ENCODE measurements around the gene ZMAT5.

Gene ZMAT5

DNA sequence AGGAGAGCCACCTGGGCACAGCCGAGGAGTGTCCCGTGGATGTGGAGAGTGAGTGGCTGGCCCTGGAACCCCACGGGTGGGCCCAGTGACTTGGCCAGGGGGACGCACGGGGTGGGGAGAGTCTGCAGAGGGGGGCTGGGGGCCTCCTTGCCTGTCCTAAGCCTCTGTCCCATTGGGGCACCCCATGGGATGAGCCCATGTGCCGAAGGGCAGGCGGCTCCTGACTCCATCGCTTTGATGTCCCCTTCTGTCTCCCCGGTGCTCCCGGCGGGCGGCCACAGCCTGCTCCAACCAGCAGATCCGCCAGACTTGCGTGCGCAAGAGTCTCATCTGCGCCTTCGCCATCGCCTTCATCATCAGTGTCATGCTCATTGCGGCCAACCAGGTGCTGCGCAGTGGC, 37.6 kb downstream of the ZMAT5 start:
- no peak for DNase-seq (ENCODE audit: low spot score)

DNA sequence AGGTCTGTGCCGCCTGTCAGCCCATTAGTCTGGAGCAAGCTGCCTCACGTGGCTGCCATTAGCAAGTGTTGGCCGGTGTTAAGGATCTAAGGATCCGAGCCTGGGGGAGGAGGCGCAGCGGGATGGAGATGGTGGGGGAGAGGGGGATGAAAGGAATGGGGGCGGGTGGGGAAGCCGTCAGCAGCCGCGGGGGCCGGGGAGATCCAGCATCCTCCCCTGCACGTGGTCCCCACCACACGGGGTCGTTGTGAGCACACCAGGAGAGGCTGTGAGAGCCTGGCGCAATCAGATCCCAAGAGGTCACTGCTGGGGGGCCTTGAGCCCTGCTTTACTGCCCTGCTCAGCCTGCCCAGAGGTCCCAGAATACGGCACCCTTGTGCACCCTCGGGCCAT, 39.7 kb downstream of the ZMAT5 start:
- DNase-seq (ENCODE audit: low spot score): peak; percentile 85

DNA sequence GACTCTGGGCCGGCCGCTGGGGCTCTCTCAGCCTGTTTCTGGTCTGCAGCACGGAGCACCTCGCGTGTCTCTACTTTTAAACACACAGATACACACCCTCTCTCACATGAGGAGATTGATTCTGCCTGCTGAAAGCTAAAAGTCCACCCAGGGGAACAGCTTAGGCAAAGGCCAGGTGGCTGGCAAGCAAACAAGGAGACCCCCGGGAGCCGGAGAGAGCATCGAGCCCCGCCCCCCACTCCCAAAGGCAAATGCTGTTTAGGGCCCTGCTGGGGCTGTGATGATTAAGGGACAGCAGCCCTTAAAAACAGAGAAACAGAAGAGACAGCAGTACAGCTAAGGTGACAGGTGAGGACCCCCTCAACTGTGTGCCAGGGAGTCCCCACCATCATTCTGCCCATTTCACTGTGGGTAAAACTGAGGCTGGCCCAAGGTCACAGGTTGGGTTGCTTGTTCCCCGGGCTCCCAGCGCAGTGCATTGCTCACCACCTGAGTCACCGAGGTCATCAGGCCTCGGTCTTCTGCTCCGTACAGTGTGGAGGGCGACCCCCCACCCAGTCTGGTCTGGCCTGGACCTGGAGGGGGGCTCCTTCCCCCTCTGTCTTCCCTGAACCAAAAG, 40.2 kb downstream of the ZMAT5 start:
- peak; percentile 64 for DNase-seq (ENCODE audit: low spot score)

DNA sequence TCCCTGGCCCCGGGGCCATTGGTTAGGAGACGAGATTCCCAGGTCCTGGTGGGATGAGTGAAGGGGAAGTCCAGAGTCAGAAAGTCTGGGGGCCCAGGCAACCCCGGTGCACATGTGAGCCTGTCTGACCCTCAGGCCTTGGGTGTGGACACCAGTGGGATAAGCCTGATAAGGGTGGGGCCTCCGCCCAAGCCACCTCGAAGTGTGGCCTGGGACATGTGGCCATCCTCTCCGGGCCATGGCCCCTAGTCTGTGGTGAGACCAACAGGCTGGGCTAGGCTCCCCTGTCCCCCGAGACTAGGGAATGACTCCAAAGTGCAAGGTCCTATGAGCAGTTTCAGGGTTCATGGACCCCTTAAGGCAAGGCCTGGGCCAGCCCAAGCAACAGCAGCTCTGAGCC, 40.7 kb downstream of the ZMAT5 start:
- no peak for DNase-seq (ENCODE audit: low spot score)

DNA sequence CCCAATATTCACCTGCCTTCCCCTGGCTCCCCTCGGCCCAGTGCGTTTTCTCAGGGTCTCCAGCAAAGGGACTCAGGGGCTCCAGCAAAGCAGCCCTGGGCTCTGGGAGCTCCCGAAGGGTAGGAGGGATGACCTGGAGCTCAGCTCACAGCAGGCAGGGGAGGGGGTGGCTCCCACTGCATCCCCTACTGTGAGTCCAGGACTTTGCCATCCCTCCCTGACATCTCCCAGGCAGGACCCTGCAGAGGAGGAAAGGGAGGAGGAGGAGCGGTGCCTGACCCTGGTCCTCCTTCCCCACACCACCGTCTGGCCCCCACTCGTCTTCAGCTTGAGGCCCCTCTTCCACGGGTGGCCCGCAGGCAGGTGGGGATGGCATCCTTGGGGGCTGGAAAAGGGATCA, 42.0 kb downstream of the ZMAT5 start:
- no peak for DNase-seq (ENCODE audit: low spot score)

DNA sequence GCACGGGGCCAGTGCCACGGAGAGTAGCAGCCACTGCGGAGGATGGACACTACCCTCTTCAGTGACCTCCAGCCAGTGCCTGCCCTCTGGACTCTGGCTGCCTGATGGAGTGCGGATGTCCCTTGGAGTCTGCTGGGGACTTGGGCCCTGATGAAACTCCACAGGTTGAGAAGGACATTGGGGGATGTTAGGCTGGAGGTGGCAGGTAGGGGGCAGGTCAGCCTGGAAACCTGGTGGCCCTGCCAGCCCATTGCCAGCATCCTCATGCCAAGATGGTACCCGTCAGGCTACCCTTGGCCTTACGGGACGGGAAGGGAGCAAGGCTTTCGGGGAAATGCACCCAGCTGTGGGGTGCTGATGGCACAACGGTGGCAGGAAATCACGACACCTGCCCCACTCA, 43.0 kb downstream of the ZMAT5 start:
- DNase-seq (ENCODE audit: low spot score): no peak

DNA sequence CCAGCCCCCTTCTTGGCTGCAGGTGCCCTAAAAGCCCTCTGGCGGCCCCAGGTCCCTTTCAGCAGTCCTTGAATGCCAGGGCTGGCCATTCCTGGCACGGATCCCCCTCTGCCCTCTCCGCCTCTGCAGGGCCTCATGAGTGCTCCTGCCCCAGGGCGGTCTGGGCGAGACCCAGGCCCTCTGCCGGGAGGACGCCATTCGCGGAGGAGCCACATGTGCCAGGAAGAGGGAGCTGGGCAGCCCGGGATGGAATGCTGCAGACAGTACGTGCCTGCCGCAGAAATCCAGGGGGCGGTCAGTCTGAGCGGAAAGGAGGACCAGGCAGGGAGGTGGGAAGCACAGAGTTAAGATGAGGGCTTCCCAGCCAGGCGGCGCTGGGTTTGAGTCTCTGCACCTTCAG, 44.2 kb downstream of the ZMAT5 start:
- DNase-seq (ENCODE audit: low spot score): no peak

DNA sequence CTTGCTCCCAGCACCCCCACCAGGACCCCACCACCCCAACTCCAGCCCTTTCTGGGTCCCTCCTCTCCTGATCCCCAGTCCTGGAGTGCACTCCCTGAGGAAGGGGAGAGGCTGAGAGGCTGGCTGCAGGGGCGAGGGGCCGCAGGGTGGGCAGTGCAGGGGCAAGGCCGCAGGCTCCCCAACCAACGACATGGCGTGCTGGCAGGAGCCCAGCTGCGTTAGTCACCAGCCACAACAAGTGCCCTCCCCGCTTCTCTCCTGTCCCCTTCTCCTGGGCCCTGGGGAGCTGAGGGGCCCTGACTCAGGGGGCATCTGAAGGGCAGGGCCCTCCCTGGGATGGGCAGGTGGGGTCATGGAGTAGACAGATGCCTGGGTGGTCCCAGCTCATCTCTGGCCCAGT, 44.7 kb downstream of the ZMAT5 start:
- DNase-seq (ENCODE audit: low spot score): no peak

DNA sequence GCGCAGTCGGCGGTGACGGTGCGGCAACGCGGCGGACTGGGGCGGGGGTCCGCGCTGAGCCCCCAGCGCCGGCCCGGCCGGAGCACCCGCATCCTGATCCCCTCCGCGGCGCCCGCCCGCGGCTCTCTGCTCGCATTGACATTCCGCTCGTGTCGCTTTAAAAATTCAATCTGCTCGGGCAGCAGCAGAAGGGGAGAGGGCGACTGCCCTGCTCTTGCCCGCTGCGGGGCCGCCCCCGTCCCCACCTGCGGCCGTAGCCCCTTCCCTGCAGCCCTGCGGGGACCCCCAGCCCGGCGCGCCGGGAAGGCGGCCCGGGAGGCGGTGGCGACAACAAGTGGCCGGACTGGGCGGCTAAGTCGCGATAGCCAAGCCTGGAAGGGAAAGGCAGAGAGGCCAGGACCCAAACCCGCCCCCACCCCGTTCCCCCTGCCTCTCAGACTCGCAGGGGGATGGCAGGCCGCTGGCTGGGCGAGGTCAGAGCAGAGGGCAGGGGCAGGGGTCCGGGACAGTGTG, 45.9 kb downstream of the ZMAT5 start:
- DNase-seq (ENCODE audit: low spot score): no peak

DNA sequence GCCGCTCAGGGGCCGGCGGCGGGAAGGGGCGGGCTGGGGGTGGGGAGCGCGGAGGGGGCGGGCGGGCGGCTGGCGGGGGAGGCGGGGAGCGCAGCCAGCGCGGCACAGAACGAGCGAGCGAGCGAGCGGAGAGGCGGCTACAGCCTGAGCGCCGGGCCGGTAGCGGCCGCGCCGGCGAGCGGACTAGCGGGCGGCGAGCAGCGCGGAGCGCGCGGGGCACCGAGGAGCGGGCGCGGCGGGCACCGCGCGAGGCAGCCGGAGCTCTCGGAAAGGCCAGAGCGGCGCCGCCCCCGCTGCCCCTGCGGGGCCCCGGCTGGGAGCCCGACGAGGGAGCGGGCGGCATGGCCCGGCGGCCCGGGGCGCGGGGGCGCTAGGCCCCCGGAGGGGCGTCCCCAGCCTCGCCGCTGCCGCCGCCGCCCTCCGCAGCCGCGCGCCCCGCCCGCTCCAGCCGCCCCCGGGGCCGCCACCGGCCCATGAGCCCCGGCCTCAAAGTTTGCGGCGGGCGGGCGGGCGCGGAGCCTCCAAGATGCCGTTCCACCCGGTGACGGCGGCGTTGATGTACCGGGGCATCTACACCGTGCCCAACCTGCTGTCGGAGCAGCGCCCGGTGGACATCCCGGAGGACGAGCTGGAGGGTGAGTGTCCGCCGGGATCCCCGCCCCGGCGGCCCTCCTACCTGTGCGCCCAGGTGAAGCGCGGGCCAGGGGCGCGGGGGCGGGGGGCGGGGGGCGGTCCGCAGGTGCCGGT, 46.7 kb downstream of the ZMAT5 start, which contains the start of gene CABP7:
CABP7 (plus strand) TSS at position 105 of the 747 bp plus-strand sequence; CDS start at position 527, 422 bp downstream.
- DNase-seq (ENCODE audit: low spot score): peak; percentile 82

DNA sequence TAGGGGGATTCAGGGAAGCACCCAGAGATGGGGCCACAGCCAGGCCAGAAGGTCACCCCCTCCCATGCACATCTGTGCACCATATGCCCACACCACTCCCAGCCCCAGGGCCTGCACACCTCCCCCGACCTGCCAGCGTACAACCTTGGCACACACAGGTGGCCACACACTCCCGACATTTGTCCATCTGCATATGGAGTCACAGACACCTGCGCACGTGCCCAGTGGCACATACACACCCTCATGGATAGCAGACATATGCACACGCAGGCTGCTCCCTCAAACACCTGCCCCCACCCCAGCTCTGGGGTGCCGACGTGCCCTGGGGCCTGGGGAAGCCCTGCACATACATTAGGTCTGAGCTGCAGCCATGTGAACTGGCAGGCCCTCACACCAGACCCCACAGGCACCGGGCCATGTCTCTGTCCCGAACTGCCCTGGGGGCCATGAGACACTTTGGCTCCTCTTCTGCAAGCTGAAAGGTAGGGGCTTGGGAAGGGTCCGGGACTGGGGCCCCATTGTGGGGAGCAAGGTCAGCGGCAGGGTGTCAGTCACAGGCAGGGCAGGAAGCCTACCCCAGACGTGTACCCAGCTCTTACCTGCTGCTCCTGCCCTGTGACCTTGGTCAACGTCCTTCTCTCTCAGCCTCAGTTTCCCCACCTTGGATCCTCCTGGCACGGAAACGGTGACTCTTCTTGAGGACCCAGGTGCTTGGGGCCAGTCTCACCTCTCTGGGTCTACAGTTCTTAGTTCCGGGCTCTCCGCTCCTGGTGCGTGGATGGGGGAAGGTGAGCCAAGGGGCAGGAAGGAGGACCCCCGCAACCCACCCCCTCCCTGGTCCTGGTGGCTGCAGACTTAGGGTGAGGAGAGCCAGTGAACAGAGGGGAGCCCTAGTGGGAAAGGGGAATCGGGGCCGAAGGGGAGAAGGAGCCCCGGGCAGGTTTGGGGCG, 47.6 kb downstream of the ZMAT5 start:
- DNase-seq (ENCODE audit: low spot score): no peak

DNA sequence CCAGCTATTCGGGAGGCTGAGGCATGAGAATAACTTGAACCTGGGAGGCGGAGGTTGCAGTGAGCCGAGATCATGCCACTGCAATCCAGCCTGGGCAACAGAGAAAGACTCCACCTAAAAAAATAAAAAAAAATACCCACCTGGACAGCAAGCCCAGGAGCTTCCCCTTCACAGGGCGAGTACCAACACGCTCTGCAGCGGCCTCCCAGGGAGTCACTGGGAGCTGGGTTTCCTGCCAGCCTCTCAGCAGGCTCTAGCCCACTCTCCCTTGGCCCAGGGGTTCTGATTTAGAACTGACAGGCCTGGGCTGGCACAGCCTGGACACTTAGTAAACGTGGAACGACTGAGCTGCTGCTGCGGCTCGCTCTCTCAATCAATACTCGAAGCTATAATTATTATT, 49.0 kb downstream of the ZMAT5 start:
- no peak for DNase-seq (ENCODE audit: low spot score)

DNA sequence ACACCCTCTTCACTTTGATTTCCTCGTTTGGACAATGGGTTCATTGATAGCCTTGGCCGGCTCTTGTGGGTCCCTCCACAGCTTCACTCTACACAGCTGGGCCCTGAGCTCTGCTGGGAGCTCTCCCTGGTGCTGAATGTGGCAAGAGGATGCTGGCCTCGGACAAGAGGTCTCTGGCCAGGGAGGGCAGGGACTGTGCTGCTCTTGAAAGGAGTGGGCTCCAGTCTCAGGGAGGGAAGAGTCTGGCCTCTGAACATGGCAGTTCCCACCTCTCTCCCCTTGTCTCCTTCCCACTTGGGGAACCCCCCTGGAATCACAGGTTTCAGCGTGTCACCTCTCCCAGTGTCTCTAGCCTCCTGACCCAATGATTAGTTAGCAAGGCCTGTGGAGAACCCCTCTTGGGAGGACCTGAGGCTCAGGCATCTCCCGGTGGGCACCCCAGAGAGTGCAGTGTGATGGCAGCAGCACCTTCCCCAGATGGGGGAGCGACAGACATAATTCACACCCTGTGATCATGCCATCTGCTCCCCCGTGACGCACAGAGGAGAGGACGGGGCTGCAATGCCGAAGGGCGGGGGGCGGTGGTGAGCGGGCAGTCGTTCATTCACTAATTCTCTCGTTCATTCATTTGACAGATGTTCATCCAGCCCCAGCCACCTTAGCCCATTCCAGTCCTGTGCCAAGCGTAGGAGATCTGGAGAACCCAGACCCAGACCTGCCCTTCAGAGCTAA, 49.8 kb downstream of the ZMAT5 start:
- DNase-seq (ENCODE audit: low spot score): no peak

DNA sequence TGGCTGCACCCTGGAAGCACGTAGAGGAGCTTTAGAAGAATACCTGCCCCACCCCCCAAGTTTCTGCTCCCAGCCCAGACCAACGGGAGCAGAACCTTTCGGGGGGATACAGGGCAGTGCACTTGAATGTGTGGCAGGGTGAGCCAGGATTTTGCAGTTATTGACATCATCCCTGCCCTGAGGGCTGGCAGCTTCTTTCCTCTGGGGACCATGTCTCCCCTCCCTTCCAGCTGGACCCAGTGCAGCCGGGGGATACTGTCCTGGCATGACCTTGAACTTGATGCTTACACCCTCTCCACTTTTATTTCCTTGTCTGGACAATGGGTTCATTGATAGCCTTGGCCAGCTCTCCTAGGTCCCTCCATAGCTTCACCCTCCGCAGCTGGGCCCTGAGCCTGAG, 51.1 kb downstream of the ZMAT5 start:
- DNase-seq (ENCODE audit: low spot score): no peak

DNA sequence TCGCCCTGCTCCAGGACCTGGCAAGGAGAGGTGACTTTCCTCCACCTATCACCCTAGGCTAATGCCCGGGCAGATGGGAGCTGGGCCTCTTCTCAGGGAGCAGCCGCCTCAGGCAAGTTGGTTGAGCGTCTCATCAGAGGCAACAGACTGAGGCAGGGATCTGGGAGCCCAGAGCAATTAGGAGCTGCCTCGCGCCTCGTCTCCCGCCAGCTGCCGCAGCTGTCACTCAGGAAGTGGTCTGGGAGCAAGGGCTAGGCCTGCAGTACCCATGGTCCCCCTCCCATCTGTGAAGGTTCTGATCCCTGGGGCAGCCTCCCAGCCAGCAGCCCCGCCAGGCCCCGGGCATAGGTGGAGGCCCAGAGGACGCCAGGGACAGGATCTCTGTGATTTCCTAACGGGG, 51.6 kb downstream of the ZMAT5 start:
- DNase-seq (ENCODE audit: low spot score): peak; percentile 66

DNA sequence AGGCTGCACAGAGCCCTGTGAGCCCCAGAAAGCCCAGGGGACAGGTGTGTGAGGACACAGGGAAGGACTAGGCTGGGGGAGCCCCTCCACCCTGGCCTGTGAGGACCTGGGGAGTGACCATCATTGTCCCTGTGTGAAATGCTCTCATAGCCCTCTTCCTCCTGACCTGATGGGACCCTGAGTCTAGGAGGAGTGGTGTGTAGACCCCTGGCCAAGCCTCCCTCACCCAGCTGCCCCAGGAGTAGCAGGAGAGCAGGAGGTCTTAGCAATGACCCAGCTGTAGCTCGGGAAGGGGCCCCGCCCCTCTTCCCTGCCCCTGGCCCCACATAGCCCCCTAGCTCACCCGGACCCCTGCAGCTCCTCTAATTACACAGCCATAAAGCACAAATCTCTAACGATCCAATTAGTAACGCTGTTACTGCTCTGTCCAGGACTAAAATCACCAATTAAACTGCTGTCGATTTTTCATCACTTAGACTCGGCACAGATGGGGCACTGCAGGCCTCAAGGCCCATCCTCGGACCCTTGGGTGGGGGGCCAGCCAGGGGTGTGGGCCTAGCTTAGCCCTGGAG, 53.6 kb downstream of the ZMAT5 start:
- DNase-seq (ENCODE audit: low spot score): no peak

DNA sequence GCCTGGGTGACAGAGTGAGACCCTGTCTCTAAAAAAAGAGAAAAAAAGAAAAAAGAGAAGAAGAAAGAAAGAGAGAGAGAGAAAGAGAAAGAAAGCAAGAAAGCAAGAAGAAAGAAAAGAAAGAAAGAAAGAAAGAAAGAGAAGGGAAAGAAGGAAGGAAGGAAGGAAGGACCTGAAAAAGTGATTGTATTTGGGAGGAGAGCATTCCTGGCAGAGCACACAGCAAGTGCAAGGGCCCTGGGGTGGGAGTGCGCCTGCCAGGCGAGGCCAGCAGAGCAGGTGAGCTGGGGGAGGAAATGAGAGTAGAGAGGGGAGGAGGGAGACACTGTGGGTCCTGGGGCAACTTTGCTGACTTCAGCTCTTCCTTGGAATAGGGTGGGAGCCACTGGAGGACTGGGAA, 54.7 kb downstream of the ZMAT5 start:
- no peak for DNase-seq (ENCODE audit: low spot score)

DNA sequence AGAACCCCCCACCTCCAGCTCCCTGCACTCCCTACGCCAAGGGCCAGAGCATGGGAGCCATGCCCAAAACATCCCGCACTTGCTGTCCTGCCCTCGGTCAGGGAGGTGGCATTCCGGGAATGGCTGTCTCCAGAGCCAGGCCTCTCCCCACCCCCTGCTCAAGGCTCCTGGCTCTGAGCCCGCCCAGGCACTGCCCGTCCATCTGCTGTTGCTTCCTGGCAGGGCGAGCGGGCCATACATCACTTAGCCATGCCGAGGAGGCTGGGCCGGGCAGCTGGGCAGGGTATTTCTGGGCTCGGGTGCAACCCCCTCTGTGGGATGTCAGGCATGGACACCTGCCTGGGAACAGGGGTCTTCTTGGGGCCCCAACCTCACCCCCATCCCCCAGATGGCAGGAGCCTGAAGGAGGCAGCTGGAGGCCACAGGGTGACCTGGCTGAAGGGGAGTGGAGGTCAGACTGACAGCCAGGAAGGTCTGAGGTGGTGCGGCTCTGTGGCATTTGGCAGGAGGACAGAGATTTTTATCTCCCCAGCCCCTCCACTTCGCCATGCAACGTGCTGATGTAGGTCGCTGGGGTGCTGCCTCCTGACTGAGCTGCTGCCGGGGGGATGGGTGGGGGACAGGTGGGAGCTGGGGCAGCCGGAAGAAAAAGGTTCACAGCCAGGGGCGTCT, 55.7 kb downstream of the ZMAT5 start:
- DNase-seq (ENCODE audit: low spot score): no peak

DNA sequence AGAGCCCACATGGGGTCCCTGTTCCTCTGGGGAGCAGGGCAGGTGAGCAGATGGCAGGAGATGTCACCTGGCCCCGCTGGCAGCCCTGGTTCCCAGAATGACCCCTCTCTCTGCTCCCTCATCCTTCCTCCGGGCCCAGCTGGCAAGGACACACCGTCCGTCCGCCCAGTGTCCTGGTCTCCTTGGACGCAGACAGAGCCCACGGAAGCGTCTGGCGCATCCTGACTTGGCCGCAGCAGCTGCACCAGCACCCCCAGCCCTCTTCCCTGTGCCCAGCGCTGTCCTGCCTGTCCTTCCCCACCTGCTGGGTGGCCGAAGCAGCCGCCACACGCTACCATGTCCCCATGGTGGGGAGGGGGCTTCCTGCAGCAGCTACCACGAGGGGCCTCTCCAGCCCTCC, 56.6 kb downstream of the ZMAT5 start:
- no peak for DNase-seq (ENCODE audit: low spot score)

DNA sequence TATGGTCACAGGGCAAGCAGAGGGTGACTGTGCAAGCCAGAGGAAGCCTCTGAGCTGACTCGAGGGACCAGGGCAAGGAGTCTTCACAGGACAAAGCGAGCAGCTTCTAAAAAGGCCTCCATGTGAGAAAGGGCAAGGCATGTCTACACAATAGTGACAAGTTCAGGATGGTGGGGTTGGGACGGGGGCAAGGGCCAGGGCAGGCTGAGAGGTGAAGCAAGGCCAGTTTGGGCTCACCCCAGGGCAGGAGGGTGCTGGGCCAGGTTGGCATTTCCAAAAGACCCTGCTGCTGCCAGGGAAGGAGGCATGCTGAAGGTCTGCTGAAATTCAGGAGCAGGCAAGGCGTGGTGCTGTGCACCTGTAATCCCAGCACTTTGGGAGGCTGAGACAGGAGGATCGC, 59.3 kb downstream of the ZMAT5 start:
- no peak for DNase-seq (ENCODE audit: low spot score)

DNA sequence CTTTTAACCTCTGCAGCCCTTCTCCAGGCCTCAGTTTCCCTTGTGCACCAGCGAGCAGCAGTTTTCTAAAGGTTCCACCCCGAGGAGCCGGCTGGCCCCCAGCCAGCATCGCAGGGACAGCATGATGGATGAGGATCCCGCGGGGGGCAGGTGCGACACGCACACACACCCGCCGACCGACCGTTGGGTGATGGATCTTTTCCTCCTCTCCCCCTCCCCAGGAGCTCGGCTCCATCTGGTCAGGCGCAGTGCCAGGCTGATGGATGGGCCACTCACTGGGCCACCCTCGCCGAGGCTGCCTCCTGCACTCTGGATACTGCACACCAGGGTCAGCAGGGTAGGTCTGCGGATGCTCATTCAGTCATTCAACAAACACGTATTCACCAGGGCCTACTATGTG, 59.8 kb downstream of the ZMAT5 start:
- DNase-seq (ENCODE audit: low spot score): no peak
